ENCODE results near the gene MAP4K4.

Gene MAP4K4

DNA sequence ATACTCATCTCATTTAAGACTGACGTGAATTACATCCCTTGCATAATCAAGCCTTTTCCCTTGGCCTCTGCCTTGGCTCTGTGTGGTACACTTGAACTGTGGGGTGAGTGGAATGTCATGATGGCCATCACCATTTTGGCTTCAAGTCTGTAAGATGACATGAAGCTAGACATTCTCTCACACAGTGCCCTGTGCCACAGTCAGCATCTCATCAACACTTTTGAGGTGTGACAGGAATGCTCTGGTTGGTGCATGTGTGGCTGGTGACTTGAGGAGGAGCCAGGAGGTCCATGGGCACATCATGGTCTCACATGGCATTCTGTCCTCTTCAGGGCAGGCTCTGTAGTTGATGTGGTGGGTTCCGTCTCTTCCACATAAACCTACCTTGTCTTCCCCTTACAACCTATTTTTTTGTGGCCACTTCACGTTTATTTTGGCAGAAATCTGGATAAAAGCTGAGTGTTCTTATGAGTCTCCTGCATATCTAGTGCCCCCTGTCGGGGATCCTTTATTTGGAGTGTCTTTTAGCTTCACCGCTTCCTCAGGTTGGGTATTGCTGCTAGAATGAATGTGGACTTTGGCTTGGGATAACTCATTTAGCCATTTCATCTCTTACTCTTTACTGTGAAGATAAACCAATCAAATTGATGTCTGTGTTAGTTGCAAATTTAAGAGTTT, 28.1 kb downstream of the MAP4K4 start:
- H3K9me3 Mint-ChIP-seq = peaks cover 0 to 7% of the 10 kb centered on the region in 2 donors
- H3K4me1 Mint-ChIP-seq = peaks cover 97% of the 10 kb centered on the region
- H3K27me3 Mint-ChIP-seq = no peaks in the 10 kb centered on the region
- no peak overlapping the region for H3K4me3 Mint-ChIP-seq
- DNase-seq = no peak
- H3K27ac Mint-ChIP-seq = no peak overlapping the region
- ATAC-seq = no peak

DNA sequence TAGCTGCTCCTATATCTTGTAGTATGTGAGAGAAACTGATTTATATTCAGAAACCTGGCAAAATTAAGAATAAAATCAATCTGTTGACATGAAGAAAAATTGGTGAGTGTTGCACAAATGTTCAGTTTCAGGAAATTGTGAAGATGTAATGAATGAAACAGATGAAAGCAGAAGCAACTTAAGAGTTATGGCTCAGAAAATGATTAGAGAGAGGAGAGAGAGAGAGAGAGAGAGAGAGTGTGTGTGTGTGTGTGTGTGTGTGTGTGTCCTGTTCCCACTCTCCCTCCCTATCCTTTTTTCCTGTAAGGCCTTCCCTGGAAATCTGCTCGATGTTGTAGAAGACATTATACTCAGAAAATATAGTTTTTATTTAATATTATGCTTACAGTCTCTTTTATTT, 31.4 kb downstream of the MAP4K4 start:
- Mint-ChIP-seq H3K9me3 (no peaks in the 10 kb centered on the region), H3K27me3 (no peaks in the 10 kb centered on the region), H3K27ac (no peak overlapping the region), H3K4me1 (peaks cover 90% of the 10 kb centered on the region), H3K4me3 (peak overlapping the region; percentile 43 to 79)
- DNase-seq (no peak), ATAC-seq (no peak)

DNA sequence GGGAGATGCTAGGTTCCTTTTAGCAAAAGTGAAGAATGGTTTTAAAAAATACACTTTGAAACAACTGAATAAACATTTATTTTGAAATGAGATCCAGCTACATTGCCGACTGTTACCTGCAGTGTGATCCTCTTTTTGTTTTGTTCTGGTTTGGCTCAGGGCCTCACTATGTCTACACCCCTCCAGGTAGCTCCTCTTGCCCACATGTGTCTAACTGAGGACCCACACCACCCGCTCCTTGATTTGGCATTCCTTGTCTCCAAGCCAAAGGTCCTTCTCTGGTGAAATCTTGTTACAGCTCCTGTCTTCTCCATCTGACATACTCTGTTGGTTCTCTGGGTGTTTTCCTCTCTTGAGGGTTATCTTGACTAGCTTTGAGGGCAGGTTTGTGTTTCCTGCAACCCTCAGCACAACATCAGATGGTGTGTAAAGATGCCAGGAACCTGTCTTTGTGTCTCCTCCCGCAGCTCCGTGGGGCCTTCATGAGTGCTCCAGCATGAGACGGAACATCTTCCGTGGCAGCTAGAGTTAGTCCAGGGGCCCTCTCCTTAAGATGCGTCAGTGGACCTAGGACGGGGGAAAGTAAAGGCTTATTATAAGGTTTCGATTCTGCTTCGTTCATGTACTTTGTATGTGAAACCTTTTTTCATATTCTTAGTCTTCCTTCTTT, 32.1 kb downstream of the MAP4K4 start:
- ATAC-seq (peak; percentile 63), DNase-seq (no peak)
- H3K9me3 Mint-ChIP-seq = no peaks in the 10 kb centered on the region
- peak overlapping the region; percentile 84 to 91 for H3K27ac Mint-ChIP-seq
- H3K4me3 Mint-ChIP-seq = peak overlapping the region; percentile 79
- H3K27me3 Mint-ChIP-seq = no peaks in the 10 kb centered on the region
- H3K4me1 Mint-ChIP-seq = peaks cover 90% of the 10 kb centered on the region

DNA sequence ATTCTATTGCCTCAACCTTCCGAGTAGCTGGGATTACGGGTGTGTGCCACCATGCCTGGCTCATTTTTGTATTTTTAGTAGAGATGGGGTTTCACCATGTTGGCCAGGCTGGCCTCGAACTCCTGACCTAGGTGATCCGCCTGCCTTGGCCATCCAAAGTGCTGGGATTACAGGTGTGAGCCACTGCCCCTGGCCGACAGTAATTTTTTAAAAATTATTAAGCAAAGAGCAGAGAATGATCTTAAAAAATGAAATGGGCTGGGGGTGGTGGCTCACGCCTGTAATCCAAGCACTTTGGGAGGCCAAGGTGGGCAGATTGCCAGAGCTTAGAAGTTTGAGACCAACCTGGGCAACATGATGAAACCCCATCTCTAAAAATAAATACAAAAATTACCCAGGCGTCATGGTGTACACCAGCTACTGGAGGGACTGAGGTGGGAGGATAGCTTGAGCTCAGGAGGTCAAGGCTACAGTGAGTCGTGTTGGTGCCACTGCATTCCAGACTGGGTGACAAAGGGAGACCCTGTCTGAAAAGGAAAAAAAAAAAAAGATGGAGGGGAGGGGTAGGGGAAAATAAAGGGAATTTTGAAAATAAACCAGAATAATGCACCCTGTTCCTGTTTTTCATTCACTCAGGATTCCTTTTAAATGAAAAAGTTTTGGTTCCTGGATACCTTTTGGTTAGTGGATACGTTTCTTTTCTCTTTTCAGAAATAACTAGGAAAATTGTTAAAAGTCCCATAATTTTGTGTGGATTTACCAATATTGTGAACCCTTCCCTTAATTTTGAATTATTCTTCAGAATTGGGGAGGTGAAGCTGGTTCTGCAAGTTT, 33.9 kb downstream of the MAP4K4 start:
- Mint-ChIP-seq H3K27me3 (no peaks in the 10 kb centered on the region), H3K27ac (peak overlapping the region in 1 of 2 donors; percentile 59), H3K4me1 (peaks cover 90% of the 10 kb centered on the region), H3K9me3 (no peaks in the 10 kb centered on the region), H3K4me3 (peak overlapping the region in 1 of 2 donors; percentile 28)
- DNase-seq (no peak), ATAC-seq (no peak)

DNA sequence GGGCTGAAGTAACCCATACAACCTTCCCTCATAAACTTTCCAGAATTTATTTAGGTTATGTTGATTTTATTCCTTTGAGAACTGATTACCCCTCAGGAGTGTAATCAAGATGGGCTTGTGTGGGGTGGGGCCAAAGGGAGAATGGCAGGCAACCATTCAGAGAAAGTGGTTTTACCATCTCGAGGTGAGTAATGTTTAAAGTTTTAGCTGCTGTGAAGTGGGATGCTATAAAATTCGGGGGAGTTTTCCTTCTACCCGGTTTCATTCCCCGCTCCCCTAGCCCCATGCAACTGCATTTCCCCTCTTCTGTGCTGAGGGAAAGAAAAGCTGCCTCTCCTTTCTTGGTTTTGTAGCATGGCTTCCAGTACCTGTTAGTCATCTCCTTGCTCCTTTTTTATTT, 34.7 kb downstream of the MAP4K4 start:
- no peaks in the 10 kb centered on the region for H3K9me3 Mint-ChIP-seq
- H3K4me3 Mint-ChIP-seq = peak overlapping the region; percentile 13 to 46
- H3K4me1 Mint-ChIP-seq = peaks cover 90% of the 10 kb centered on the region
- DNase-seq = peak in 1 of 2 donors; percentile 37
- H3K27me3 Mint-ChIP-seq = no peaks in the 10 kb centered on the region
- ATAC-seq = peak; percentile 13
- H3K27ac Mint-ChIP-seq = no peak overlapping the region

DNA sequence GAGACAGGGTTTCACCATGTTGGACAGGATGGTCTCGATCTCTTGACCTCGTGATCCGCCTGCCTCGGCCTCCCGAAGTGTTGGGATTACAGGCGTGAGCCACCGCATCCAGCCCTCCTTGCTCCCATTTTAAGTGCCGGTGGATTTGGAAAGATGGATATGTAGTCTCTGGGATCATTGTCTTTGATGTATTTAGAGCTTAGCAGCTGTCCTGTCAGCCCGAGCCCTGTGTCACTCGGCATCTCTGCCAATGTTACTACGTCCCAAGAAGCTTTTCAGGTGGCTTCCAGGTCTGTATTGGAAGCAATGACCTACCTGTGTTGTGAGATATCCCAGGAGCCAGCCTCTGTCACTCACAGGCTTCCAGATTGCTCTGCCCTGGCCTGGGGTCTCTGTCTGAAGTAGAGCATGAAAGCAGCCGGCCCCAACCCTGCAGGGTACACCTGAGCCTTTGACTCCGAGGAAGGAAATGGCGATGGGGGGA, 35.3 kb downstream of the MAP4K4 start:
- Mint-ChIP-seq H3K9me3 (no peaks in the 10 kb centered on the region), H3K27ac (peak overlapping the region; percentile 15 to 61), H3K4me1 (peaks cover 90% of the 10 kb centered on the region), H3K27me3 (no peaks in the 10 kb centered on the region), H3K4me3 (peak overlapping the region; percentile 13 to 46)
- DNase-seq (no peak), ATAC-seq (no peak)

DNA sequence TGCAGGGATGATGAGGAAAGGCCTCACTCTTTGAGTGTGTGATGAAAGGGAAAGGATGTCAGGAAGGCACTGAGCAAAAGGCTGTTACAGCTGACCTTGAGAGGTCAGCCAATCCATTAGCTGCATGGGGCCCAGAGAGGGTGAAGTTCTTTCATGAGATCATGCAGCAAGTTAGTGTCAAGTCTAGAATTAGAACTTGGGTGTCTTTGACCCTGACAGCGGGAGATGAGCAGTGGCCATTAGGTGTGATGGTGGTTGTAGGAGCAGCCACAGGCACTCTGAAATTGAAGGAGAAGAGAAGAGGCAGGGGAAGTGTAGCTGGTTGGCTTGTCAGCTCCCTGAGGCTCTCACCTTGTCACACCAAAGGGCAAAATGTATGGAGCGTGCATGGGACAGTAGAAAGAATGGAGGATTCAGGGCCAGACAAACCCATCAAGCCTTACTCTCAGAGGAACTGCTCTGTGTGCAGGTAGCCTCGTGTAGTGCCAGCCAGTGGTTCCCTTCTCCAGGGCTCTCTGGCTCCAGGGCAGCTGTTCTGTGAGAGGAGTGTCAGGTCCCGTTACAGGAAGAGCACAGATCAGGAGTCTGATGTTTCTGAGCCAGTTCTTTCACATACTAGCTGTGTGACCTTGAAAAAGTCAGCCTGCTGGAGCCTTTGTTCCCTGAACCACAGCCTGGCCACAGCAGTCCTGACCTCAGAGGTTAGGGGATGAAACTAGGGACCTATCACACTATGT, 35.9 kb downstream of the MAP4K4 start:
- Mint-ChIP-seq H3K9me3 (no peaks in the 10 kb centered on the region), H3K27me3 (no peaks in the 10 kb centered on the region), H3K27ac (peak overlapping the region in 1 of 2 donors; percentile 15), H3K4me3 (peak overlapping the region; percentile 34 to 46), H3K4me1 (peaks cover 90% of the 10 kb centered on the region)
- DNase-seq (no peak), ATAC-seq (no peak)

DNA sequence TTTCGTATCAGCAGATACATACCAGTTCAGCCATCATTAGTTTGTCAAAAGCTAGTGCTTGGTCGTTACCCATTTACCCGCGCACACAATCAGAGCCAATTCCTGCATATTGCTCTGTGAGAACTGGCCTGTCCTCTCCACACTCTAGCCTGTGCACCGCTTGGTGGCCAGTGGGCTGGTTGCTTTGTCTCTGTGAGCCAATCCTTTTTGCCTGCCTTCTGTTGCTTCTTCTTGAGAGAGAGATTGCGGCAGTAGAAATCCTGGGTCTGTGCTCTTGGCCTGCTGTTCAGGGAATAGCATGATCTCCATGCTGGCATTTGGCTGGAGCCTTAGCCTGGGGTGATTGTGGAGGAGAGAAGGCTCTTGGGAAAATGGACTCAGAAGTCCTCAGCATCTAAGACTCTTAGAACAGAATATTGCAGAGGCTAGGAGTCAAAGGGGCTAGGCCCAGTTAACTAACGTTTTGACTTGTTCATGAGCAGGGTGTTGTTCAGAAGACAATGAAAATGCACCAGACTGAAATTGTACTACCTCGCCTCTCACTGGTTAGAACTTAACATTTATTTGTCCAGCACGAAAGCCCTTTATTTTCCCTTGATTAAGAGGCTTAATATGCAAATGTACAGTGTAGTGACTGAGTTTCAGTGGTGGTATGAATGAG, 37.1 kb downstream of the MAP4K4 start:
- Mint-ChIP-seq H3K27ac (no peak overlapping the region), H3K27me3 (no peaks in the 10 kb centered on the region), H3K4me1 (peaks cover 83% of the 10 kb centered on the region), H3K9me3 (no peaks in the 10 kb centered on the region), H3K4me3 (no peak overlapping the region)
- no peak for ATAC-seq
- no peak for DNase-seq

DNA sequence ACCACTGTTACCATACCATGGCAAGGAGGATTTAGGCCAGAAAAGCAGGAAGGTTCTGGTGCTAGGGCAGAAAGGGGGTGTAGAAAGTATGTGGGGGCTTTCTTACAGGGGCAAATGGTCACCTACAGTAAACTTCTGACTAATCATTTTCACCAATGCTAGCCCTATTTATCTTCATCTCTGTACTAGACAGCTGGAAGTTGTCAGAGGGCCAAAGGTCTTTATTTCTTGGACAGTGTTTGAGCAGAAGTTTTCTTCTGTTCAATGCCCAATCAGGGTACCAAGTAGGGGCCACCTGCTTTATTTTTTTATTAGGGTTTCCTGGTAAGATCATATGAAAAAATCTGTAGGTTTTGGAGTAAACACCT, 37.6 kb downstream of the MAP4K4 start:
- Mint-ChIP-seq H3K4me3 (no peak overlapping the region), H3K27me3 (no peaks in the 10 kb centered on the region), H3K27ac (peak overlapping the region in 1 of 2 donors; percentile 49), H3K4me1 (peaks cover 78% of the 10 kb centered on the region), H3K9me3 (no peaks in the 10 kb centered on the region)
- ATAC-seq (no peak), DNase-seq (no peak)

DNA sequence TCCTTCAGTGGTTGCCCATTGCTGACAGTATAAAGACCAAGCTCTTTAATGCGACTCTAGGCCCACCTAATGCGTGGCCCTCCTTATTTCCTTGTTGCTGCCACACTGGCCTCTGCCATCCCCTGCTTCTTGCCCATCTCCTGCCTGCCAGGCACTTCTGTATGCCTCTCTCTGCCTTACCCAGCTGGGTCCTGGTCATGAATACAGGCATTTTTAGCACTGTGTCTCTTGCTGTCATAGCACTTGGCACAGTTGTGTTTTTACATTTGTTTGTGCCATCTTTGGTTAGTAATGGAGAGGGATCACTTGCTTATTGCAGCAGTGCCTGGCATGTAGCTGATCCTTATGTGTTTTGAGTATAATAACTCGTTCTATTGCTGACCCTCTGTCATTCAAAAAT, 38.7 kb downstream of the MAP4K4 start:
- Mint-ChIP-seq H3K27me3 (no peaks in the 10 kb centered on the region), H3K27ac (peak overlapping the region; percentile 36 to 90), H3K4me3 (peak overlapping the region in 1 of 2 donors; percentile 76), H3K9me3 (no peaks in the 10 kb centered on the region), H3K4me1 (peaks cover 77% of the 10 kb centered on the region)
- ATAC-seq (no peak), DNase-seq (no peak)

DNA sequence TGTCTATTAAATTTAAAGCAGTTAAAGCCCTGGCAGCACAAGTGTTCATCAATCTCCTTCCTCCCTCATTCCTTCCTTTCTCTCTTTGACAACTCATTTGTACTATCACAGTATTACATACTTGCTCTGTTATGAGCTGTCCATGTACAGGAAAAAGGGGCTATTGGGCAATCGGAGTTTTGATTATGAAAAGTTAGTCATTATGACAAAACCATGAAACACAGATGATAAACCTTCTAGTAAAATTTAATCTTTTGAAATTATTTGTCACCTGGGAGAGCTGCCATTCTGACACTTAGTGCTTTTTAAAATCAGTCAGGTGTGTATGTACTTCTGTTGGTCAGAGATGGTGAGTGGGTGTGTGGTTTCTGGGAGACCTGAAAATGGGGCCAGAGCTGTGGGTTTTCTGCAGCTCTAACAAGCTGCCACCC, 39.4 kb downstream of the MAP4K4 start:
- ATAC-seq = peak; percentile 90
- peaks cover 83% of the 10 kb centered on the region for H3K4me1 Mint-ChIP-seq
- no peaks in the 10 kb centered on the region for H3K9me3 Mint-ChIP-seq
- H3K4me3 Mint-ChIP-seq = peak overlapping the region; percentile 19 to 76
- DNase-seq = peak in 1 of 2 donors; percentile 67
- peak overlapping the region; percentile 36 to 90 for H3K27ac Mint-ChIP-seq
- no peaks in the 10 kb centered on the region for H3K27me3 Mint-ChIP-seq

DNA sequence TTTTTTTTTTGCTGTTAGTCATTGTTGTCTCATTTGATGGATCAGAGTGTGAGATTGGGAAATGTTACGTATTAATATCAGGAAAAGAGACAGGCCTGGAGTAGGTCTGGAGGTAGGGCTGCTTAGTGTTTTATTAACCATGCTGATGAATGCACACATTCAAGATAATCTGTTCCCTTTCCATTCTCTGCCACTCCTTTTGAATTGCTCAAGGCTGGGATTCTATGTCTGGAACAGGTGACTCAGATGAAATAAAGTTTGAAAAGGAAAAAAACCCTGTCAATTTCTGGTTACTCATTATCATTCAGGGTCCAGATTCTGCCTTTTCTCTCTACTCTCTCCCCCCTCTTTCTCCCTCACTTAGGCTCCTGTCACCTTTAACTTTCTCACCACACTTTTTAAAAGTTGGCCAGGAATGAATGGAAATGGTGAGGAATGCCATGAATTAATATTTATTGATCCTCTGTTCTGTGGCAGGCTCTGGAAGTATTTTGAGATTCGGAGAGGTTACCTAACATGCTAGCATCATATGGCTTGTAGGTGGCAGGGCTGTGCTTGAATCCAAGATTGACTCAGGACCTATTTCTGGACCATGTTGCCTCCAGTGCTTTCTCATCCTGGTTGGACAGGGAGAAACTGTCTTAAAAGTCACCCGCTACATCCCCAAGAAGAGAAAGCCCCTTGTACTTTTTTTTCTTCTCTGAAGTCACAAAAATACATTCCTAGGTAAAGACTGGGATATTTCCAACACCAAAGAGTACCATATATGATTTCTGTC, 40.2 kb downstream of the MAP4K4 start:
- Mint-ChIP-seq H3K4me1 (peaks cover 83% of the 10 kb centered on the region), H3K9me3 (no peaks in the 10 kb centered on the region), H3K4me3 (peak overlapping the region; percentile 19 to 55), H3K27ac (peak overlapping the region in 1 of 2 donors; percentile 53), H3K27me3 (no peaks in the 10 kb centered on the region)
- DNase-seq (no peak), ATAC-seq (no peak)

DNA sequence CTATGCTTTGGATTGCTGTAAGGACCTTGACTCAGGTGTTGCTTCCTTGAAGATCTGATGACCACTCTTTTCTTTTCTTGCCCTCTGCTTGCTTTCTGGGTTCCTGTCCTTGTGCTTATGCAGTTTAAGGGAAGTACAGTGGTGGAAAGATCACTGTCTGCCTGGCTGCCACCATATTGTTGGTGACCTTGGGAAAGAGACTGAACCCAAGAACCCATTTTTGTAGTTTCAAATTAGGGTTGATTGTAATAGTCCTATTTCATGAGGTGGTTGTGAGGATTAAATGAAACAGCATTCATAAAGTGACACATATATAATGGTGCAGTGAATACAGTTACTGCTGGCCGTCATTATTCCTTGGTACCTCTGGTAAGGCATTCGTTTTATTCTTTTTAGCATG, 41.1 kb downstream of the MAP4K4 start:
- Mint-ChIP-seq H3K4me1 (peaks cover 83% of the 10 kb centered on the region), H3K9me3 (no peaks in the 10 kb centered on the region), H3K27ac (no peak overlapping the region), H3K27me3 (no peaks in the 10 kb centered on the region), H3K4me3 (no peak overlapping the region)
- no peak for ATAC-seq
- no peak for DNase-seq

DNA sequence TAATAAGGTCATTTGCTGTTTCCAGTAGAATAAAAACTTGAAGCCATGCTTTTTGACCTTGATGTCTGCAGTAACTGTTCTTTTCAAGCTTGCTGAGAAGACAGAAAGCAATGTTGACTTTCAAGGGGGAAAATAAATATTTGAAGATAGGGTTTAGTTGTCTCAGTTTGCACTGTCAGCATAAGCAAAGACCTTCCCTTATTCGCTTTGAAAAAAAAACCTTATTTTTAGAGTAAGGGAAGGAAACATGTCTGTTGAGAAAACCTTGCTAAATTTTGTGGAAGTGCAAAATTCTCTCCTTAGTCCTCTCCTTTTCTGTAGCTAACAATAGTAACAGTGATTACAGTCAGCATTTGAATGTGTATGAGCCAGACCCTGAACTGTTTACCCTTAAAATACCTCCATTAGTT, 43.1 kb downstream of the MAP4K4 start:
- DNase-seq = no peak
- ATAC-seq = no peak
- Mint-ChIP-seq H3K4me1 (peaks cover 84% of the 10 kb centered on the region), H3K9me3 (no peaks in the 10 kb centered on the region), H3K4me3 (no peak overlapping the region), H3K27ac (no peak overlapping the region), H3K27me3 (no peaks in the 10 kb centered on the region)

Measured in stimulated activated naive CD8-positive, alpha-beta T cell treated with anti-CD3 and anti-CD28 coated beads, Interleukin-15, amount 100 ng/mL, for 72 hours (primary cell).